Measurements from ENCODE around the gene CLDN14.

The CLDN14 gene

DNA sequence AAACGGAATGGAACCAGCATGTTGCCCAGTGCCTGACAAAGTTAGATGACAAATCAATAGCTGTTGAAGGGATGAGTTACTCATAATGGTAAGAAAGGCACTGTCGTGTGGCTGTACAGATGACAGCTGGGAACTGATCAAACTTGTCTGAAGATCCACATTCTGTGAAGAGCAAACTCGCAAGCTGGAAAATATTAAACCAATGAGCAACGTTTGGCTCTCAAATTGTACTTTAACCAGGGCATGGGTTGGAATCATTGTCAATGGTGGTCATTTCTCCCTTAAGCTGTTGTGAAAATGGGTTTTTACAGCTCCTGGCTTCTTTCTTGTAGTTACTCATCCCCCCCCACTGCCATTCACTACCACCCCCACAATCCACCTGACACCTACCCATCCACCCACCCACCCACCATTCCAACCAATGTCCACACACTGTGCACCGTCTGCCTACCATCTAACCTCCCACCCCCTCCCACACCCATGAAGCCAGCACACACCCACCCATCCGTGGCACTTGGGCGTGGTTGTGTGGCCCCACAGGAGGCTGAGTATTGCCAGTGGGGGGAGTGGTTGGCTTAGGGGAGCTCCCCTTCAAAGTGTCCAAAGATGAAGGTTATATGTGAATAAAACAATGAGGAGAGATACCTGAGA lies 46.7 kb downstream of the CLDN14 start:
- DNase-seq (ENCODE audit: low read depth): no peak

DNA sequence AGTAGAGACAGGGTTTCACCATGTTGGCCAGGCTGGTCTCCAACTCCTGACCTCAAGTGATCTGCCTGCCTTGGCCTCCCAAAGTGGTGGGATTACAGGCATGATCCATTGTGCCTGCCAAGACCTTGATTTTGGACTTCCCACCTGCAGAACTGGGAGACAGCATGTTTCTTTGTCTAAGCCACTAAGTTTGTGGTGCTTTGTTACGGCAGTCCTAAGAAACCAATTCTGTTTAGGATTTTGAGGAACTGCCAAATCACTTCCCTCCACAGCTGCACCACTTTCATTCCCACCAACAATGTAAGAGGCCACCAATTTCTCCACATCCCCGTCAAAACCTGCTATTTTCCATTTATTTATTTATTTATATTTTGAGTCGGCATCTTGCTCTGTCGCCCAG lies 48.7 kb downstream of the CLDN14 start:
- no peak for DNase-seq (ENCODE audit: low read depth)

DNA sequence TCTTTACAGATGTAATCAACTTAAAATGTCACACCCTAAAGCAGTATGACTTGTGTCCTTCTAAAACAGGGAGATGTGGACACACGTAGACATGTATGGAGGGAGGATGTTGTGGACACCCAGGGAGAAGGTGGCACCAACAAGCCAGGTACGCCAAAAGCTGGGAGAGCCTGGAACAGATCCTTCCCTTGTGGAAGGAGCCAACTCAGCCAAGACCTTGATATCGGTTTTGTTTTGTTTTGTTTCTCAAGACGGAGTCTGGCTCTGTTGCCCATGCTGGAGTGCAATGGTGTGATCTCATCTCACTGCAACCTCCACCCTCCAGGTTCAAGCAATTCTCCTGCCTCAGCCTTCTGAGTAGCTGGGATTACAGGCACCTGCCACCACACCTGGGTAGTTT lies 49.1 kb downstream of the CLDN14 start:
- peak; percentile 59 for DNase-seq (ENCODE audit: low read depth)

DNA sequence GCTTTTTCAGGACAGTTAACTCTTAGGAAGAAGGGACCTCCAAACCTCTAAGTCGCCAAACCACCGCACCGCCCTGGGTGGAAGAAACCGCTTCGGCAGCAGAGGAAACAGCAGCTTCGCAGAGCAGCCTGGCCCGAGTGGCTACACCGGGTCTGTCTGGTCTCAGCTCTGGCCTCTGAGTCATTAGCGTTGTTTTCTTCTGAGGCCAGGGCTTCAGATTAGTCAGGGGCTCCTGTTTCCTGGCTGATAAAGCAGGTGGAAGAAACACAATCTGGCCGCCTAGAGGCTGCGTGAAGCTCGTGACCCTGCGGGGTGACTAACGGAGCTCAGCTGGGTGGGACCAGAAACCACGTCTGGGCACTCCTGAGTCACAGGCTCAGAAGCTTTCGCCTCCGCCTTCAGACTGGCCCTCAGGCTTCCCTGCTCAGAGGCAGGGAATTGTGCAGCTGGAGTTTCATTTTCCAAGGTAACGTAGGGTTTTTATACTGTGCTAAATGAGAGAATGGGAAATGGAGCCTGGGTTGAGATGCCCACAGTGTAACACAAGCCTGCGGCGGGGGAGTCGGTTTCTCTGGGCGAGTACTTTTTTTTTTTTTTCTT lies 49.9 kb downstream of the CLDN14 start:
- peak; percentile 100 for DNase-seq (ENCODE audit: low read depth)

DNA sequence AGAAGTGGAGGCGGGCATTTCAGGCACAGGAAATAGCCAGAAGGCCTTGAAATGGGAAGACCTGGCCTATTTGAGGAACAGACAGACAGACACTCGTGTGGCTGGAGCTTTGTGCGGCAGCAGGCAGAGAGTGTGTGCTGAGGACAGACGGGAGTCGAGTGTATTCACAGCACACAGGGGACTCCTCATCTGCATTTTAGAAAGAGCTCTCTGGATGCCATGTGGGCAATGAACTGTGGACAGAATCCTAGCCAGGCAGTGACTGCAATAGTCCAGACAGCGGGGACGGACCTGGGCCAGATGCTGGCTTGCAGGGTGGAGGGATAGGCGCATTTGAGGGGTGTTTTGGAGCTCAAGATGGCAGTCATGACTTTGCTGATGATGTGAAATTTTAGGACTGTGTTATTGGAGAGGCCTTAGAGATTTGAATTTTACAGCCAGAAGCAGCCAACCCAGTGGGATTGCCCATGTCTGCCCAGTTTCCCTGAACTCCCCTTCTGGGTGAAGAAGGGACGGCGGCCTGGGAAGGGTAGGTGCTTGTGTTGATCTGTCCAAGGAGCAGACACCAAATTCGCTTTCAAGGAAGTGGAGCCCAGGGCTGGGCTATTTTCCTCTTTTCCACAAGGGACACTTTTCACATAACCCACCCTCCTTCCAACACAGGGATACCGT lies 51.0 kb downstream of the CLDN14 start:
- peak; percentile 40 for DNase-seq (ENCODE audit: low read depth)

DNA sequence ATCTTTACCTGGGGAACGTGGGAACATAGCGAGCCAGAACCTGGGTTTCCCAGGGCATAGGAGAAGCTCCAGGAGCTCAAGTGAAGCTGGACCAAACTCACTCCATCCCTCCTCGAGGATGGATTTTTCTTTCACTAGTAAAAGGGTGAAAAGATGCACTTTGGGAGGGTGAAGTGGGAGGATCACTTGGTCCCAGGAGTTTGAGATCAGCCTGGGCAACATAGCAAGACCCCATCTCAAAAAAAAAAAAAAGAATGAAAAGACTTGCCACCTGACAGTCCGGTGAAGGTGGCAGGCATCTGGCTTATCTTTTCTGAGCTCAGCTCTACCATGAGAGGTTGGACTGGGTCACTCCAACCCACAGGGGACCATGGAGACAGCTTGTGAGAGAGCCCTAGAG lies 52.4 kb downstream of the CLDN14 start:
- DNase-seq (ENCODE audit: low read depth): no peak

DNA sequence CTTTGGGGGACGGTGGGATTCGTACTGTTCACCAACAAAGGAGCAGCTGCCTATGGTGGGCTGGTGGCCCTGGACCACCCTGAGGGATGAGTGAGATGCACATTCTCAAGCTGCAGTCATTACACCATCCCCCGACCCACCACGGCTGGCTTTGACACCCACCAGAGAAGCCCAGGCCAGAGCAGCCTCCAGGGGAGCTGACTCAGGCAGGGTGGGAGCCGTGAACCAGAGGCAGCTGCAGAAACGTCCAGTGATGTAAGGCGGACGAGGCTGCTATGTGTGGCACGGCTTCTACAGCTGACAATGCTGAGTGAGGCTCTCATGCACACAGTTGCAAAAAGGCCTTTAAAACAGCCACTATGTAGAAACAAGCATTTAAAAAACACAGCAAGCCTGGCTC lies 54.6 kb downstream of the CLDN14 start:
- DNase-seq (ENCODE audit: low read depth): peak; percentile 59

DNA sequence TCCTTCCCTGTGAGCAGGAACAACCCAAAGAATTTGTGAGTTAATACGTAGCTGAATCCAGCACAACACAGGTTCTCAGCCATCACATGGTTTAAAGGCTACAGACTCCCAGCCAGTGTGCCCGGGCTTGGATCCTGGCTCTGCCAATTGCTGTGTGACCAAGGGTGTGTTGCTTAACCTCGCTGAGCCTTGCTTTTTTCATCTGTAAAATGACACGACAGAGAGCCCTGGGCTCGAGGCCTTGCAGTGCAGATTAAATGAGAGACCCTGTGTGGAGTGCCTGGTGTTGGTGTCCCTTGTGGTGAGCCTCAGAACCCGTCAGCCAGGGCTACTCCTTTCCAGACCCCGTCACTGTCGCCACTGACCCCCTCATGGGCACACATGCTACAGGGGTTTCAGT lies 55.3 kb downstream of the CLDN14 start:
- no peak for DNase-seq (ENCODE audit: low read depth)

DNA sequence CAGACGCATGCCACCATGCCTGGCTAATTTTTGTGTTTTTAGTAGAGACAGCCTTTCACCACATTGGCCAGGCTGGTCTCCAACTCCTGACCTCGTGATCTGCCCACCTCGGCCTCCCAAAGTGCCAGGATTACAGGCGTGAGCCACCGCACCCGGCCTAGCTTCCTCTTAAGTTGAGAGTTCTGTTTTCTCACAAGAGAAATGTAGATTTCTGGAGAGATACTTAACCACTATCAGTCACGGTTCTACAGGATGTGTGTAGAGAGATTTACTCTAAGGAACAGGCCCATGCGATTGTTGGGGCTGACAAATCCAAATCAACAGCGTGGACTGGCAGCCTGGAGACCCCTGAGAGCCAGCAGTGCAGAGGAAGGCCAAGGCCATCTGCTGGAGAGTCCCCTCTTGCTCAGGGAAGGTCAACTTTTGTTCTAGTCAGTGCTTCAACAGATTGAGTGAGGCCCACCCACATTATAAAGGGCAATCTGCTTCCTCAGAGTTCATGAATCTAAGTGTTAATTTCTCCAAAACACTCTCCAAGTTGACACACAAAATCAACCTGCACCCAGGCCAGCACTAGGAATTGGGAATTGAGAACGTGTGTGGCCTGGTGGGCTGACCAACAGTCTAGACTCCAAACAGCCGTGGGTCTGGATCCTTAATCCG lies 56.0 kb downstream of the CLDN14 start:
- DNase-seq (ENCODE audit: low read depth): no peak

DNA sequence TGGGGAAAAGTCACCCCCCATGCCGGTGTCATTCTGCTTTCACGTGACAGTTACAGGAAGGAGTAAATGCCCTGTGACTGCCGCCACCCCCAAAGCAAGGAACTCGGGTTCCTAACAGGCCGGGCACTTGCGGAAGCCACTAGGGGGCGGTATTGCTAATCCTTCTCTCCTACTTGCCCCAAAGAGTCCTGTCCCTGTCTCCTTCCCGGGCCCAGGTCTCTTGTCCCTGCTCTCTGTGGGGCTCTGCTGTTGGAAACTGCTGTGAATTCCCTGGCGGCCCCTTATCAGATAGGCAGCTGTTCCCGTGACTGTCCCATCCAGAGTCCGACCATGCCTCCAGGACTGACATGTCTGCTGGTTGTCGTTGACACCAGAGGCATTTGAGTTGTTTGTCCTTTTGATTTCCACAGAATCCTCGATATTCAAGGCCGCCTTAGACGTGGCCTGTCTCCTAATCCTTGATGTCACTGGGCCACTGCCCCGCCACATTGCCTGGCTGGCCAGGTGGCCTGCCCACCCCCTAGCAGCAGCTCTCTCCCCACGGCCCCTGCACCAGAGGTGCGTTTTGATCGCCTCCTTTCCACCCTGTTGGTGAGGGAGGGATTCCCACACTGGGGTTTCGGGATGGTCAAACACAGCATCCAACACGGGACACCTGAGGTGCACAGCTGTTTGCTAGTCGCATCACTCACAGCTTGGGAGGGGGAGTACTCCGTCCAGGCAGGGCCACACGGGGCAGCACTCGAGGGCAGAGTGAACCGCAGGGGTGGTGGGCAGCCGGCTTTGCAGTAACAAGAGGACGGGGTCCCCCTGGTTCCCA lies 57.4 kb downstream of the CLDN14 start:
- peak; percentile 64 for DNase-seq (ENCODE audit: low read depth)

DNA sequence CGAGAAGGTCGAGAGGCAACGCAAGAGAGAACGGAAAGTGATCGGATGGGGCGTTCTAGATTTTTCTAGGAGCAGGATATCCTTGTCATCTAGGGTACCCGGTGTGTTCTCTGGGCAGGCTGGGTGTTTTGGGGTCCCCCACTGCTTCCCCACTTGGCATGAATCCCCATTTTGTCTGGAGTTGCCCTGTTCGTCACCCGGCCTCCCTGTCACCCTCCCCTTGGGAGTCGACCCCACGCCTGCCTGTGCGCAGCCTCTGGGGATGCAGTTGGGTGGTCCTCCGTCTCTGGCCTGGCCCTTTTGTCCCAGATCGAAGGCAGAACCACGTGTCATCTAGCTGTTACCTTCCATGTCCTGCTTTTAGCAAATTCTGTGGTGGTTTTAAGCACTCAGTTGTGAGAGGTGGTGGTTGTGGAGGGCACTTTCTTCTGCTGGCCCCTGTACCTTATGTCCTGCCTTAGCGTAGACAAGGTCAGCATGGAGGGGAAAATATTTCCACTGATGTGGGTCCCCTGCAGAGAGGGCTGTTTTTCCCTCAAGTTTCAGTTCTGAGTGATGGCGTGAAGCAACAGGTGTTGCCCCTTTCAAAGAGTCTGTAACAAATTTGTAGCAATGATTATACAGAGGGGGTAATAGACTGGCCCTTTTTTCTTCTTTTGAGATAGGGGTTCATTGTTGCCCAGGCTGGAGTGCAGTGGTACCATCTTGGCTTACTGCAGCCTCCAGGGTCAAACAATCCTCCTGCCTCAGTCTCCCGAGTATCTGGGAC lies 59.2 kb downstream of the CLDN14 start:
- DNase-seq (ENCODE audit: low read depth): no peak

DNA sequence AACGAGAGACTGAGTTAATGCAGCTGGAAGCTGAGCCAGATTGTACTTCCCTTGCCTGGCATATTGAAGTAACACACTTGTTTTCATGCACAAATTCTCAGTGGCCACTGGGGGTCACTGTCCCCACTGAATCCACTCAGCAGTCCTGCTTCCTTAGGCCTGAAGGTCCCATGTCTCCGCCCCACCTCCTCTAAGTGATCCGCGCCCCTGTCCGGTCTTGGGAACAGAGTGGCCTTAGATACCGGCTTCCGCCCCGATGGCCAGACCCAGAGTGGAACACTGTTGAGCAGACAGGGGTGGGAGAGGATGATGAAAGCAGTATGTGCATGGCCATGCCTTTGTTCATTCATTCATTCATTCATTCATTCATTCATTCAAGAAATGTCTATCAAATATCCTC lies 59.9 kb downstream of the CLDN14 start:
- peak; percentile 92 for DNase-seq (ENCODE audit: low read depth)

DNA sequence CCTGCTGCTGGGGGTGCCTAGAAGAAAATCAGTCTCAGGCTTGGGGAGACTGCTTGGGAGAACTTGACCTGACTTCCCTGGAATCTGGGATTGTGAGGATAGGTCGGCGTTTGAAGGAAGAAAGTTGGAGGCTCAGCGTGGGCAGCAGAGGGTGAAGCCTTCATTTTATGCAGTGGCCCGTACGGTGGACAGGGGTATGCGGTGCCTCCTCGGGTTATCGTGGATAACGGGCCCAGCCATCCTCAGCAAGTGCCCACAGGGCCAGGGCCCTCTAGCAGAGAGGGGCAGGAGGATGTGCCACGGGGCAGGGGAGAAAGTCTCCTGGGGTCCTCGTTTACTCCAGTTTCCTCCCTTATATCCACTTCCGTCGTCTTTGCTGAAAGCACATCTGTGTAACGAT lies 60.7 kb downstream of the CLDN14 start:
- no peak for DNase-seq (ENCODE audit: low read depth)

DNA sequence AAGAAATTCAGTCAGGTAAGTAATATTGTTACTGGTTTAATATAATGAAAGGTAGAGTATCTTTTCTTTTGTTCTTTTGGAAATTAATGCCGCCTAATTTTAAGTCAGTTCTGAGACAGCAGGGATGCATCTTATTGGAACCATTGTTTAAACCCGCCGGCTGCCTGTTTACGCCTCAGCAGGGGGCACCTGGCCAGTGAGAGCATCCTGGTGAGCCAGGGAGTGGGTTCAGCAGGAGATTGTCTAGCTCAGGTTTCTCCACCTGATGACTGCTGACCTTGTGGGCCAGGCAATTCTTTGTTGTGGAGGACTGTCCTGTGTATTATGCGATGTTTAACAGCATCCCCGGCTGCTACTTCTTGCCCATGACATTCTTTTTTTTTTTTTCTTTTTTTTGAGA lies 64.5 kb downstream of the CLDN14 start:
- no peak for DNase-seq (ENCODE audit: low read depth)

DNA sequence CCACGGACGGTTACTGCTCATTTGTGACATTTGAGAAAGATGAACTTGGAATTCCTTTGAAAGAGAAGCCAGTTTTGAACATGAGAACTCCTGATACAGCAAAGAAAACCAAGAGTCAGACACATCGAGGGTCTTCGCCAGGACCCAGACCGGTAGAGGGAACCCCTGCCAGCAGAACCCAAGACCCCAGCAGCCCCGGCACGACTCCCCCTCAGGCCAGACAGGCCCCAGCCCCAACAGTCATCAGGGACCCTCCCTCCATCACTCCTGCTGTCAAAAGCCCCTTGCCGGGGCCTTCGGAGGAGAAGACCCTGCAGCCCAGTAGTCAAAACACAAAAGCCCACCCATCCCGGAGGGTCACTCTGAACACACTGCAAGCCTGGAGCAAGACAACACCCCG lies 67.0 kb downstream of the CLDN14 start:
- no peak for DNase-seq (ENCODE audit: low read depth)

DNA sequence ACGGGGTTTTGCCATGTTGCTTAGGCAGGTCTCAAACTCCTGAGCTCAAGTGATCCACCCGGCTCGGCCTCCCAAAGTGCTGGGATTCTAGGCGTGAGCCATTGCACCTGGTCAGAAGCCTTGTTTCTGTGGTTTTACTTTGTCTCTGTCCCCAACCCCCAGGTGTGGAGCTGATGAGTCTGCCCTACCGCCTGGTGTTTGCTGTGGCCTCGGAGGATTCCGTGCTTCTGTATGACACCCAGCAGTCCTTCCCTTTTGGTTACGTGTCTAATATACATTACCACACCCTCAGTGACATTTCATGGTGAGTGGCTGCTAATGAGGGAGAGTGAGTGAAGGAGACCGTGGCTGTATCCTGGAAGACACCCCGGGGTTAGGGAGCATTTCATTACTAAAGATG lies 68.6 kb downstream of the CLDN14 start:
- no peak for DNase-seq (ENCODE audit: low read depth)
